ENCODE data around the gene CPTP.

The CPTP gene

DNA sequence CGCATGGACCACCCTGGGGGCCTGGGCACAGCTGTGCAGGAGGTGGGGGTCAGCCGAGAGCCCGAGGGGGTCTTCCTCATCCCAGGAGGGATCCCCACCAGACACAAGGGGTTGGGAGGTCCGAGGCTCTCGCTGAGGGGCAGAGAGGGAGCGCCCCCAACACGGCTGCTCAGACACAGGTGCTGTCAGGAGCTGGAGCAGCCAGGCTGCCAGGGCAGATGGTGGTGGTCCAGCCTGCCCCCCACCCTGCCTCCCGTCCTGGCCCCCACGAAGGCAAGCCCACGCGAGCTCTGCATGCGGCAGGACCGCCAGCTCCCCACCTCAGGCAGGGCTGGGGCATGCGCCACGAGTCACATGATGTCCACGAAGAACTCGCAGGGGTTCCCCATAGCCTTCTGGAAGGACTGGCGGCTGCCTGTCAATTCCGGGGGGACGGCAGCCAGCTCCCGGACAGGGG, 11.2 kb downstream of the CPTP start:
- no peak for DNase-seq (ENCODE audit: low read depth)

DNA sequence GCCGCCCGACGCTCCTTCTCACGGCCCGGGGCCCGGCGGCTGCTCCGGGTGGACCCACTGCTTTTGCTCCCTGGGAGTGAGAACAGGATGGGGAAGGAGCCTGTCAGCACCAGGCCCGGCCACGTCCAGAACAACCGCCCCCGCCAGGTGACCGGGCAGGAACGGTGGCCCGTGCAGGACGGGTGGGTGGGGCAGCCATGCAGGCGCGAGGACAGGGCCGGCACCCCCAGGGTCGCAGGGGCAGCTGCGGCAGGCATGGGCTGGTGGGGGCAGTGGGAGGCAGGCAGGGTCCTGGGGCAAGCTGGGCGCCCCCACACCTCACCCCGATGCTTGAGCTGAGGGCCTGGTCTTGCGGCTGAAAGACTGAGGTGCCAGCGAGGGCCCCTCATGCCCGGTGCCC, 11.8 kb downstream of the CPTP start:
- no peak for DNase-seq (ENCODE audit: low read depth)

DNA sequence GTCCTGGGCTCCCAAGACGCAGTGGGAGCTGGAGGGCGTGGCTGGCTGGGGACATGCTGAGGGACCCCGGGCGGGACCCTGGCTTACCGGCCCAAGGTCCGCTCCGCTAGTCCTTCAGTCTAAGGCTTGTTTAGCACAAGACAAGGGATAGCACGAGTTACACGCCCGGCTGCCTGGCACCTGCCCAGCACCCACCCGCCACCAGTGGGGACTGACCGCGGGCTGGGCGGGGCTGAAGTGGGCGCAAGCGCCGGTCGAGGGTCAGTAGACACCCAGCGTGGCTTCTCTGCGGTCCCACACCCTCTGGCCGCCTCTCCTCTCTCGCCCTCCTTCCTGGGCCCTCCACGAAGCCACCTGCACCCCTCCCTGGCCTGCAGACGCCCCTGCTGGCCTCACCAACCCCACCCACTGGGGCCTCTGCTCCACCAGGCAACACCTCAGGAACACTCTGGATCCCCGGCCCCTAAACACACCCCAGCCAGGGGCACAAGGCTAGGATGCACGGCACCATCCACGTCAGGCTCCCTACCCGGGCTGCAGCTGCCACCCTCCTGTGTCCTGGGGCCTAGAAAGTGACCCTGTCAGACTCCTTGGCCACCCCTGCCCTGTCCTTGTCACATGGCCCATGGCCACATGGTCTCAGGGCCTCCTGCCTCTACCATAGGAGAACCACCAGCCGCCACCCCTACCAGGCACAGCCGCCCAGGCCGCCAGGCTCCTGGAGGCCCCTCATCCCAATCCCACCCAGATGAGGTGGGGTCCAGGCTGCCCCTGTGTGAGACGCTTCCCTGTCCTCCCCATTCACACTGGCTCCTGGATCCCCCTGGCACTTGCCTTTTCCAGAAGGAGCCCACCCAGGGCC, 12.6 kb downstream of the CPTP start:
- no peak for DNase-seq (ENCODE audit: low read depth)

DNA sequence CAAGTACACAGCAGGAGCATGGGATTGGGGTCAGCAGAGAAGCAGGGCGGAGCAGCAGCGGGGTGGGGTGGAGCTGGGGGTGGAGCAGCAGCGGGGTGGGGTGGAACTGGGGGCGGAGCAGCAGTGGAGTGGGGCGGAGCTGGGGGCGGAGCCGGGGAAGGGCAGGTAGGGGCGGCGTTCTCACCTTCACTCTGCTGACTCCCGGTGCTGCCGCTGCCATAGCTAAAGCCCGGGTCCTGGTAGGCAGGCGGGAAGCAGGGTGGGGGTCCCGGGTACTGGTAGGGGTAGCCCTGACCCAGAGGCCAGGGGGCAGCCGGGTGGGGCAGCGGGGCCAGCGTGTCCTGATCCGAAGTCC, 13.2 kb downstream of the CPTP start:
- no peak for DNase-seq (ENCODE audit: low read depth)

DNA sequence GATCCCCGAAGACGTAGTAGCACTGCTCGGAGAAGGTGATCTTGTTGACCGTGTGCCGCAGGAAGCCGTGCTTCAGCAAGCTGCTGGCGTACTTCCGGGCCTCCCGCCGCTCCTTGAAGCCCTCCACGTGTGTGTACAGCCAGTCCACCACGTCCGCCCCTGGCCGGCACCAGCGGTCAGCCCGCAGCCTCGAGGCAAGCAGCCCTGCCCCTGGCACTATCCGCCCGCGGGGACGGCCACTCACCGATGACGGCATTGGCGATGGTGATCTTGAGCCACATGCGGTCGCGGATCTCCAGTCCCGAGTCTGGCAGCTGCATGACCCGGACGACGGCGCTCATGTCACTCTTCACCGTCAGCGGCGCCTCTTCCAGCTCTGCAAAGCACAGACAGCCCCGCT, 13.7 kb downstream of the CPTP start:
- DNase-seq (ENCODE audit: low read depth): no peak

DNA sequence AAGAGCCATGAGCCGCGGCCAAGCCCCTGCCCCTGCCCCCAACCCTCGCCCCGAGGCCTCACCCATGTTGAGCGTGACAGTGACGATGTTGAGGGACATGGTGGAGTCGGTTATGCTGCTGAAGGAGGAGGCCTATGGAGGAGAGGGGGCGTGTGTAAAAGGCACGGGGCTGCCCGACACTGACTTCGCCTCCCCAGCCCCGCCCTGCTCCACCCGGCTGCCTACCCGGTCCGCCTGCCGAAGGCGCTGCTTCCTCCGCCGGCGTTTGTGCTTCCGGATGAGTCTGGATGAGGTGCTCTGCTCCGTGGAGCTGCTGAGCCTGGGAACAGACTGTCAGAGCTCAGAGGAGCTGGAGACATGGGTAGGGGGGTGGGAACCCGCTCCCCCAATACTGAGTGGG, 15.6 kb downstream of the CPTP start:
- DNase-seq (ENCODE audit: low read depth): no peak

DNA sequence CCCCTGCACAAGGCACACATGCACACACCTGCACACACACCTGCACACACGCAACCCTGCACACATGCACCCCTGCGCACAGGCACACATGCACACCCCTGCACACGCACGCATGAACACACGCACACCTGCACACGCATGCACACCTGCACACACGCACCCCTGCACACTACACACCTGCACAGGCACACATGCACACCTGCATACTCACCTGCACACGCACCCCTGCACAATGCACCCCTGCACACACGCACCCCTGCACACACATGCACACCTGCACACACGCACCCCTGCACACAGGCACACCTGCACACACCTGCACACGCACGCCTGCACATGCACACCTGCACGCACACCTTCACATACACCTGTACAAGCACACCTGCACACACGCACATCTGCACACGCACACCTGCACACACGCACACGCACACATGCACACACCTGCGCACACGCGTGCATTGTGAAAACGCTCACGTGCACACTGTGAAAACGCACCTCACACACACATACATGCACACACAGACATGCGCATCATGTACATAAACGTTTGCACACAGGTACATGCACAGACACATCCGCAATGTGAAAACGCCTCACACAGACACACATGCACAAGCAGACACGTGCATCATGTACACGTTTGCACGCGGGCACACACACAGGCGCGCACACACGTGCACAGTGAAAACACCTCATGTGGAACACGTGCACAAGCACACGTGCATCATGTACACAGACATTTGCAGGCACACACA, 16.4 kb downstream of the CPTP start:
- DNase-seq (ENCODE audit: low read depth): no peak

DNA sequence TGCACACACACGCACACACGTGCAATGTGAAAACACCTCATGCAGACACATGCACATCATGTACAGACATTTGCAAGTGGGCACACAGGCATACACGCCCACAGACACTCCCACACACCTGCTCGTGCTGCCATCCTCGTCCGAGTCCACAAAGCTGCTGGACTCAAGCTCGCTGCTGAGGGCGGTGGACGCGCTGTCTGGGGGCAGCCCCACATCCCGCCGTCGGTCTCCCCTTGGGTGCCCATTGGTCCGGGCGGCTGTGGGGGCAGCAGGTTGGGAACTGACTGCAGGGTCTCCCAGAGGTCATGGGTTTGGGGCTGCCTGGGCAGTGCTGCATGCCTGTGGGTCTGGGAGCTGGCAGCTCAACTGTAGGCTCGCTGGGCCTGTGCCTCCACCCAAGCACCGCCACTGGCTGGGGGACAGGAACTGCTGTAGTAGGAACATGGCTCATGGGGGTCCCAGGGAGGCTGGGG, 17.0 kb downstream of the CPTP start:
- no peak for DNase-seq (ENCODE audit: low read depth)

DNA sequence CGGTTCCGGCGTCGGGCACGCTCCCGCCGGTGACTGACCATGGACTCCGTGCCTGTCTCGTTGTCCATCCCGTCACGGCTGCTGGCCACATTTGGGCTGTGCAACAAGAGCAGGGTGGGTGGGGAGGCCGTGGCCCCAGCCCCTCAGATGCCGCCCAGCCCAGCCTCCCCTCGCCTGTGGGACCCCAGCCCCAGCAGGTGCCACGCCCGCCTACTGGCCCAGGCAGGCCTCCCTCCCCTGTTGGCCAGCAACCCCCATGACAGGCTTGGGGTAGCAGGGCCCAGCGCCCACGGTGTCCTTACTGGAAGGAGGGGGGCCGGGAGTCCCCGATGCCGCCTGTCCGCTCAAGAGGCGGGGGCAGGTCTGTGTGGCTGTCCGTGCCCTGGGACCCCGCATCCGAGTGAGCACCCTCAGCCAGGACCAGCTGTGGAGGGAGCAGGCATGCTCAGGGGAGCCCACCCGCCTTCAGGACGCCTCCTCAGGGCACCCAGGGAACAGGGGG, 17.5 kb downstream of the CPTP start:
- DNase-seq (ENCODE audit: low read depth): no peak

DNA sequence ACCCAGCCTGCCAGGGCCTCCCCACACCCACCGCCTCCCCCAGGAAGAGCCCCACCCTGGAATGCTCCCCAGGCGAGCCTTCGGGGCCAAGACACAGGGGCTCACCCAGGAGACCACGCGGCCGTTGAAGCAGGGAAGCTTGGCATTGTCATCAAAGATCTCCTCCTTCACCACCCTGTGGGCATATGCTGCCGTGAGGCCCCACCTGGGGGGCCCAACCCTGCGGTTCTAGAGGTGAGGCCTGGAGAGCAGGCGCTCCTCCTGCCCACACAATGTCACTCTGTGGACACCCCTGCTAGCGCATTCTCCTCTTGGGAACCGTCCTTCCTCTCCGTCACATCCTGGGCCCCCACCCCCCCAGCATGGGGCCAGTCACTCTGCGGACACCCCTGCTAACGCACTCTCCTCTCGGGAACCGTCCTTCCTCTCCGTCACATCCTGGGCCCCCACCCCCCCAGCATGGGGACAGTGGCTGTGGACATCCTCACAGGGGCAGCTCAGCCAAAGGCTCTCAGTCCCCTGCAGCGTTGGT, 18.0 kb downstream of the CPTP start:
- no peak for DNase-seq (ENCODE audit: low read depth)

DNA sequence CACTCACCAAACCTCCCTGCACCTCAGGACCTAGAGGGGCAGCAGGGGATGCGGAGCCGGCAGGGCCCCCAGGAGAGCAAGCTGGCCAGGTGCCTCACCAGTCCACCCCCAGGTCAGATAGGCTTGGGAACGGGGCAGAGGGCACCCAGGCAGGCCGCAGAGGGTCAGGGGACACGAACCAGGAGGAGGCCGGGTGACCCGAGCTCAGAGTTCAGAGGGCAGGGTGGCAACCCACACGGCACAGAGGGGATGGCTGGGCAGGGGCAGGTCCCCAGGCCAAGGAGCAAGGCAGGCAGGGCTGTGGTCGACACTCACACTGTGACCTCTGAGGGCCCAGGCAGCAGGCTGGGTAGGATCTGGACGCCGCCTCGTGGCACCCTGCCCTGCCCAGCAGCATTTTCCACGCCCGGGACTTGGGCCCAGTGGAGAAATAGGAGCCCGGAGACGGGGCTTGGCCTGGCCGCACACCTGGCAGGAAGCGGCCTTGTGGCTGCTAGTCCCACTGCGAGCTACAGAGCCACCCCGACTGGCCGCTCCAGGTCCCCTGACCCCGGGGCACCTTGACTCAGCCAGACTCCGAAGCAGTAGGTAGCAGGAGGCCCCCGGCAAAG, 19.3 kb downstream of the CPTP start:
- no peak for DNase-seq (ENCODE audit: low read depth)

DNA sequence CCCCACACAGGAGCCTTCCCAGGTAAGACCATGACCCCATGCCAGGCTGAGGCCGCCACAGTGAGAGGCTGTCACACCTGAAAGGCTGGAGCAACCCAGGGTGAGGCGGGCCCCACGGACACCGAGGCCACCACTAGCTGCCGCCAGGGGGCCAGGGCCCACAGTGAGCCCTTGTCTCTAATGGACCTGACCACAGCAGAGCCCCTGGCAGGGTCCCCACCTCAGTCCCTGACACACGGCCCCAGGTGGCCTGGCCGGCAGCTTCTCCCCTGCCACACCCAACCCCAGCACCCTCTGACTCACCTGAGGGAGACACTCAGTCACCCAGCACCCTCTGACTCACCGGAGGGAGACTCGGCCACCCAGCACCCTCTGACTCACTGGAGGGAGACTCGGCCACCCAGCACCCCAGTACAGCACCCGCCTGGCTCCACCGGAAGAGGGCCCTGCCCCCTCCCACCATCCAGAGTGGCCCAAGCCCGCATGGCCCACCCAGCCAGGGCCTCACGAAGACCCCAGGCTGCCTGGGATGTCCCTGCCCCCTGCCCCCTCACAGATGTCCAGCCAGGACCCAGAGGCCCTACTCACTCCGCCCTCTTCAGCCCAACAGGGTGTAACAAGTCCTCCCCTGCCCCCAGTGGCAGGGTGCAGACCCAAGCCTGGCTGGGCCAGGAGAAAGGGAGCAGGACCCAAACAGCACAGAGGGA, 20.2 kb downstream of the CPTP start:
- peak; percentile 86 for DNase-seq (ENCODE audit: low read depth)

DNA sequence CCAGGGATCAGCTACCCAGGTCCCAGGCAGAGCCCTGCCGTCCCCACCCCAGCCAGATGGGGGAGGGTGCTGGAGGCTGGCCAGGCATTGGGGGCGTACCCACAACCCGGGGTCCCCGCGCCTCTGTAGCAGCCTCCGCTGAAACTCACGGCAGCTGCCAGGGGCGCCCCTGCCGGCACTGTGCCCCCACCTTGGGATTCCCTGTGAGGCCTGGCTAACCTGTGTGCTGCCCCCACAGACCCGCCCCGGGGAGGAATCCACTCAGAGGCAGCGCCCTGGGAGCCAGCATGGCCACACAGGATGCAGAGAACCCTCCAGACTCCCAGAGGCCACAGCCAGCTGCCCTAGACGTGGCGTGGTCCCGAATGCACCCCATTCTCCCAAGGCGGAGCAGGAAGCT, 20.8 kb downstream of the CPTP start:
- no peak for DNase-seq (ENCODE audit: low read depth)

DNA sequence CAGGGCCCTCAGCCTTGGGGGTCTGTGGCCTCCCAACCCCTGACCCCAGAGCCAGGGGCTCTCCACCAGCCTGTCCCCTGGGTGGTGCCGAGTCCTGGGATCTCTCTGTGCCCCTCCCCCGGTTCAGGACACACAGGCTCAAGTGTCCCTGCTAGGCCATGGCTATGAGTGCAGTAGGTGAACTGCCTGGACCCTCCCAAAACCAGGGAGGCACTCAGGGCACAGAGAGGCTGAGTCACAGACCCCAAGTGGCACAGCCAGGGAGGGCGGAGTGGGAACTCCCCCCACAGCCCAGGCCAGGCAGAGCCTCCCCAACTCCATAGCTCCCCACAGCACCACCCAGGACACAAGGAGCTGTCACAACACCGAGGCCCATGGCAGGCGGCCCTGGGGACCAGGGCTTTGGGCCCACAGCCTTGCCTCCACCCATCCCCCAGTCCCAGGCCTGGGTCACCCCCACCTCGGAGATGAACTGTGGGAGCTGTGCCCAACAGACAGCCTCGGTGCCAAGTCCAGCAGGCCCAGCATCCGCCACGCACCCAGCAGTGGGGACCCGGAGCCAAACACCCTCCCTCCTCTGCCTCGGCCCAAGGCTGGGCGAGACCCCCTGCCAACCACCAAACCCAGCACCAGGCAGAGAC, 21.4 kb downstream of the CPTP start:
- DNase-seq (ENCODE audit: low read depth): no peak

DNA sequence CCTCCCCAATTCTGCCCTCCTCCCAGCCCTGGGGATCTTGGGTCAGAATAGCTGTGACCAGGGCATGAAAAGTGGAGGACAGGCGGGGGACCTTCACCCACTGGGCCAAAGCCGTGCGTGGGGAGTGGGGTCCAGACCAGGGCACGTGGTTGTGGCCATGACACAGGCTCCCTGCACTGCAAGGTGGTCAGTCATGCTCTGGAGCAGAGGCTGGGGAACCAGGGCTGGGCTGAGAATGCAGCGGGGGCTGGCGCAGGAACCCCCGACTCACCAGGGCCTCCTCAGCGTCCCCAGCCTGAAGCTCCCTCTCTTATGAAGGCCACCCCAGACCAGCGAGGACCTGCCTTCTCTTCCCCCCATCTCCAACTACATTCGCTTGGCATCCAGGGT, 21.9 kb downstream of the CPTP start:
- no peak for DNase-seq (ENCODE audit: low read depth)

DNA sequence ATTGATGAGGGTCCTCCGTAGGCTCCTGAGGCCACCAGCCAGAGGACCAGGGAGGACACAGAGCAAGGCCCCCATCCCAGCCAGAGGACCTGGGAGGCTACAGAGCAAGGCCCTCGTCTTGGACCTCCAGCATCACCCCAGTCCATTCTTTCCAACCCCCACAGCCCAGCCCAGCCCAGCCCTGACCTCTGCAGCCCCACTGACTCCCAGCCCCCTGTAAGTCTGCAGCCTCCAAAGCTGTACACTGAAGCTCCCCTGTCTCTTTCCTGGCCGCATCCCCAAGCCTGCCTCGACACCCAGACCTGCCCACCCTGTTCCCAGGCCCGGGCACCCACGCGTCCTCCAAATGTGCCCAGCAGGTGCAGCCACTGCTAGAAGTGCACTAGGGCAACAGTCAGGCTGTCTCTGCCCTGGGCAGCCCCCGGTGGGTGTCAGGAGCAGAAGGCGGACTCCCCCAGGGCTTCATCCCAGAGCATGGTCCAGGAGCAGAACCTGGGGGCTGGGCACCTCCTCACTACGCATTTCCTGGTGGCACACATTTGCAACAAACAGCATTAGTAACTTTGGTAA, 22.5 kb downstream of the CPTP start:
- no peak for DNase-seq (ENCODE audit: low read depth)

DNA sequence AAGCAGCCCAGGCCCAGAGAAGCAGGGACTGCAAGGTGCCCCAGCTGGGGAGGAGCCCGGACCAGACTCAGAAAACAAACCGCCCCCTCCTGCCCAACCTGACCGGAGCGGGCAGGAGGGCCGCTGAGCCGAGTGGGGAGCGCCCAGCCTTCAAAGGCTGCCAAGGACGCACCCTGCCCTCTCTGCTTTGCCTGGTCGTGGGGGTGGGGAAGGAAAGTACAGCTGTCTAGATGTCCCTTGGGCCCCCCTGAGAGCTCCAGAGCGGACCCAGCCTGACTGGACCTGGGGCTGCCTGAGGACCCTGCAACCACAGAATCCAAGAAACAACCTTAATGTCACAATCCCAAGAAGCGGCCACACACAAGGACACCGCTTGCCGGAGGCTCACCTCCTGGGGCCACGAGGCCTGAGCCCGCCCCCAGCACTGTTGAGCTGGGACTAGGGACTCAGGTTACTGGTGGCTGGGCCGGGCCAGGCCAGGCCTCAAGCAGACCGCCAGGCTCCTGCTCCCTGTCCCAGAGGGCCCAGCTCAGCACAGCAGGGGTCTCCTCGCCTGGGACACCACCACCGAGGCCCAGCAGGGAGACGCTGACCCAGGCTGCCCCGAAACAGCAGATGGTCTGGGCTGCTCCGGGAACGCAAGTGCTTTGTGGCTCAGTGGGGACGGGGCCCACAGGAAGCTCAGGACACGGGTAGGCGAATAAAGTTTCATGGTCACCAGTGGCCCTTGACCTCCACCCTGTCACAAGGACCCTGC, 23.2 kb downstream of the CPTP start:
- DNase-seq (ENCODE audit: low read depth): no peak

DNA sequence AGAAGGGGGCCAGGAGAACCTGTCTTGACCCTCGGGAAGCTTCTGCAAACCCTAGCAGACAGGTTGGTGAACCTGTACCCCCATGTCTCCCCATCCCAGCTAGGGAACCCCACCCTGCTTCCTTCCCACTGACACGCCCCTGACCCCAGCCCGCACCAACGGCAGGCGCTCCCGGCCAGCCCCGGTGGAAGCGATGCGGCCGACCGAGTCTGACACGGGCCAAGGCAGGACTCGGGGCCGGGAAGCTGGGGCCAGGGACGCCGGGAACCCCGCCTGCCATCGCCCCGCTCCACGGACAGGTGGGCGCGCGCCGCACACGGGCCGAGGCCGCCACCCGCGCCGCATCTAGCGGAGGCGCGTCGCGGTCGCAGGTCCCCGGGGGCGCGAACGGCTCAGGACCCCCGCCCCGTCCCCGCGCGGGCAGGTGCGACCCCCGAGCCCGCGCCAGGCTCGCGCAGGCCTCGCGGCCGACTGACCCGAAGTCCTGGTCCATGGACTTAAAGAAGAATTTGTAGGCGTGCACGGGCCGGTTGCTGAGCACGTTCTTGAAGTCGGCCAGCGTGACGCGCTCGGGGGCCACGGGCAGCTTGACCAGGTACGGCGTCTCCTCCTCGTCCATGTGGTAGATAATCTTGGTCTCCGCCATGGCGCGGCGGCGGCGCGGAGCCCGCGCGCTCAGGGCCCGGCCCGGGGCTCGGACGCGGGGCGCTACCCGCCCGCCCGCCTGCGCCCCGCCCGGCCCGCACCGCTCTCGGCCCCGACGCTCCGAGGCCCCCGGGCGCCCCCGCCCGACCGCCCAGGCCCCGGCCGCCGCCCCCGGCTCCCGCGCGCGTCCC, 24.0 kb downstream of the CPTP start:
- DNase-seq (ENCODE audit: low read depth): no peak

DNA sequence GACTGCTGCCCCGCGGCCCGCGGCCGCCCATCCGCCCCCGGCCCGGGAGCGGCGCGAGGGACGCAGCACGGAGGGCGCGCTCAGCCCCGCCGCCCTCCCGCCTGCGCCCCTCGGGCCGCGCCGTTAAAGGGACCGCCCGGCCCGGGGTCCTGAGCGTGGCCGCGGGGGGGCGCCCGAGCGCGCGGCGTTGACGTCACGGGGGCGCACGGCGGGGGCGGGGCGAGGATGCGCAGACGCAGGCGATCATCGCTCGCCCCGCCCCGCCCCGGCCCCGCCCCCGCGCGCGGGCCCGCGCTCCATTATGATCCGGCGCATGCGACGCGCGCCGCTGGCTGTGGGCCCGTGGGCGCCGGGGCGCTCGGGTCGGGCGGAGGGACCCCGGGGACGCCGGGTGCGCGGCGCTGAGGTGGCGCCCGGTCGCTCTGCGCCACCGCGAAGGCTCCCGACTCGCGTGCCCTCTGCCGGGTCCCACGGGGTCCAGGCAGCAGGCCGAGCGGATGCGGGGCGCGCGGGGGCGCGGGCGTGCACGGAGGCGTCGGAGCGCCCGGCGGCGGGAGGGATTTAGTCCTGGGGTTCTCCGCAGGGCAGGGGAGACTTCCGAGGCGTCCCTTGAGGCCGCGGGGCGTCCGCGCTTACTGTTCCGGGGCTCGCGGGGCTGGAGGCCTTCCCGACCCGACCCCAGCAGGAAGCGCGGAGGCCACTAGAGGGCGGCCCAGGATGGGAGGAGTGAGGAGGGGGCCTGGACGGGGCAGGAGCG, 24.8 kb downstream of the CPTP start, which contains the start of gene DVL1:
Gene DVL1 (minus strand): TSS at position 163 of the 757 bp plus-strand sequence. CDS start 353 bp downstream, outside the sequence.
- no peak for DNase-seq (ENCODE audit: low read depth)
